Fibroblast of mammary gland (primary cell): Measurements from ENCODE around the gene SPATA2.

Experiments used
- DNase-seq: peaks from one replicate; pipeline ENCODE4 v3.0.0-alpha.2; 2010; ENCODE audit warnings: low read depth
- H3K4me3 ChIP-seq: 2 replicates; pipeline ENCODE4 v1.5.1; 2011; ENCODE audit warnings: low read depth, mild to moderate bottlenecking, low read length, moderate library complexity; ENCODE audit not compliant: control insufficient read depth
- CTCF ChIP-seq: conservative IDR thresholded peaks from 2 replicates; pipeline ENCODE4 v1.5.1; 2011; ENCODE audit warnings: low read depth, low read length, inconsistent platforms; ENCODE audit not compliant: control insufficient read depth, insufficient read depth

The SPATA2 gene

GRCh38 chr20:49928411-49929141 is 13.2 kb upstream of the SPATA2 start:
- peak; percentile 90 for TF ChIP-seq CTCF
- peak; percentile 84 for DNase-seq
- no peak overlapping the region for H3K4me3 ChIP-seq

GRCh38 chr20:49925901-49926454 is 10.6 kb upstream of the SPATA2 start:
- no peak overlapping the region for H3K4me3 ChIP-seq
- no peak for TF ChIP-seq CTCF
- no peak for DNase-seq

GRCh38 chr20:49924247-49924646 is 8.9 kb upstream of the SPATA2 start:
- no peak for TF ChIP-seq CTCF
- H3K4me3 ChIP-seq: no peak overlapping the region
- DNase-seq: no peak

GRCh38 chr20:49919461-49919860 is 4.1 kb upstream of the SPATA2 start:
- H3K4me3 ChIP-seq: no peak overlapping the region
- no peak for DNase-seq
- no peak for TF ChIP-seq CTCF

- H3K4me3 ChIP-seq: no peak overlapping the region
- no peak for DNase-seq
- no peak for TF ChIP-seq CTCF
Observed at GRCh38 chr20:49919009-49919408, 3.7 kb upstream of the SPATA2 start.

GRCh38 chr20:49918446-49918845 is 3.1 kb upstream of the SPATA2 start:
- TF ChIP-seq CTCF: no peak
- no peak overlapping the region for H3K4me3 ChIP-seq
- no peak for DNase-seq
